ENCODE results near the gene SMOC1.

SMOC1 gene

DNA sequence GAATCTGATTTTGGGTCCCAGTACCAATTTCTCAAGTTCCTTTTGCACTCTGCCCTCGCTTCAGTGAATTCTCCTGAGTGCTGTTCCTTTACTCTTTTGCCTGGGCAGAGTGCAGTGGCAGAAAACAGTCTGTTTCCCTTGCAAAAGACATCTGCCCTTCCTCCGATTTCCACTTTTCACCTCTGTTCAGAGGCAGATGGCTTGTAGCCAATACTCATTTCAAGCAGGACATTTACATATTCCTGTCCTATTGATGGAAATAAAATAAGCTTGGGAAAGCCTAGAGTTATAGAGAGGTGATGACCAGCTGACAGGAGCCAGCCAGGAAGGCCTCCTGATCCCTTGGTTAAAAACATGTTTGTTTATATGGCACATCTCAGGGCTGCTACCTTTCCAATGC is 198.5 kb downstream of the SMOC1 start:
- H3K27ac ChIP-seq (ENCODE audit: low read length) = no peak overlapping the region
- no peaks in the 10 kb centered on the region for H3K79me2 ChIP-seq (ENCODE audit: low read length)
- no peak overlapping the region for H3K4me2 ChIP-seq (ENCODE audit: low read length)
- H3K4me3 ChIP-seq (ENCODE audit: low read length) = no peak overlapping the region
- no peak for TF ChIP-seq EZH2phosphoT487 (IDR thresholded peaks at IDR 0.05; ENCODE audit: low read depth)
- no peaks in the 10 kb centered on the region for H3K36me3 ChIP-seq (replicated peaks; ENCODE audit: low read depth, low read length)
- no peak overlapping the region for H3K9ac ChIP-seq (ENCODE audit: low read length)
- H3K4me1 ChIP-seq (ENCODE audit: low read length) = peaks cover 6% of the 10 kb centered on the region
- no peaks in the 10 kb centered on the region for H4K20me1 ChIP-seq (ENCODE audit: insufficient read depth, low read length)
- H3K9me3 ChIP-seq (ENCODE audit: insufficient read depth, low read length) = no peaks in the 10 kb centered on the region
- H3K27me3 ChIP-seq (ENCODE audit: low read depth, low read length) = peaks cover 27% of the 10 kb centered on the region; the same call in 1 of the 2 replicates
- no peak overlapping the region for H2AFZ ChIP-seq (ENCODE audit: low read depth, low read length)

DNA sequence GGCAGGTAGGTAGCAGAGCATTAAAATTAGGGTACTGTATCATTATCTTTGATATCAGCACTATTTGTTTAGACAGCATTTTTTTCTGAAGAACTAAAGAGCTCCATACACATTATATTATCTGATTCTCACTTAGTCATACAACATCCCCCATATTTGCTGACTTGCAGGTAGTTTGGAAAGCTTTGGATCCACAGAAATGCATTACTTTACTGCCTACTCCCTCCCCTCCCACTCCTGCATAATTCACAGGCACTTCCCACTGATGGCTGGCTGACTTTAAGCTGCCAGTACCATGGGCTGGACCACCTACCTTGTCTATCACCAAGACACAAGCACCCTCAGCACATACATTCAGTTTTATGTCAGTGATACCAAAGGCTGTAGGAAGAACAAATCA is 199.1 kb downstream of the SMOC1 start:
- no peaks in the 10 kb centered on the region for H3K9me3 ChIP-seq (ENCODE audit: insufficient read depth, low read length)
- peaks cover 7% of the 10 kb centered on the region for H3K4me1 ChIP-seq (ENCODE audit: low read length)
- no peak overlapping the region for H3K27ac ChIP-seq (ENCODE audit: low read length)
- peaks cover 32% of the 10 kb centered on the region; the same call in 1 of the 2 replicates for H3K27me3 ChIP-seq (ENCODE audit: low read depth, low read length)
- no peaks in the 10 kb centered on the region for H3K79me2 ChIP-seq (ENCODE audit: low read length)
- no peak overlapping the region for H3K4me2 ChIP-seq (ENCODE audit: low read length)
- H4K20me1 ChIP-seq (ENCODE audit: insufficient read depth, low read length) = no peaks in the 10 kb centered on the region
- no peak overlapping the region for H3K4me3 ChIP-seq (ENCODE audit: low read length)
- no peaks in the 10 kb centered on the region for H3K36me3 ChIP-seq (replicated peaks; ENCODE audit: low read depth, low read length)
- no peak overlapping the region for H3K9ac ChIP-seq (ENCODE audit: low read length)
- no peak for TF ChIP-seq EZH2phosphoT487 (IDR thresholded peaks at IDR 0.05; ENCODE audit: low read depth)
- no peak overlapping the region for H2AFZ ChIP-seq (ENCODE audit: low read depth, low read length)

DNA sequence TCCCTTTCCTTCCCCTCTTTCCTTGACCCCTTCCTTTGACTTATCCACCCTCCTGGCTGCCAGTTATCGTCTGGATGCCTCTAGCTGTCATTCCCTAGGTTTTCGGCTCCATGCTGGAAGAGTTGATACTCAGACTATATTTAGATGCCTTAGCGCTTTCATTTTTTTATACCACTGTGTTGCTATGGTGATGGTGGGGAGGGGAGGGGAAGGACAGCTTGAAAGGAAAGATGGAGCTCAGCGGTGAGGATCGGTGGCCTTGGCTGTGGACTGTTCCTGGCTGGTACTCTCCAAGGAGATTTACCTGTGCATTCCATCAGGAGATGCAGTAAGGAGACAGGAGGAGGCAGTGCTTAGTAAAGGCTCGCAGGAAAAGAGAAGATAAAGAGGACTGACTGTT is 200.9 kb downstream of the SMOC1 start:
- Histone ChIP-seq H2AFZ (ENCODE audit: low read depth, low read length) (no peak overlapping the region), H3K79me2 (ENCODE audit: low read length) (no peaks in the 10 kb centered on the region), H3K27me3 (ENCODE audit: low read depth, low read length) (peaks cover 46% of the 10 kb centered on the region), H3K27ac (ENCODE audit: low read length) (no peak overlapping the region), H3K9me3 (ENCODE audit: insufficient read depth, low read length) (no peaks in the 10 kb centered on the region), H4K20me1 (ENCODE audit: insufficient read depth, low read length) (no peaks in the 10 kb centered on the region), H3K9ac (ENCODE audit: low read length) (no peak overlapping the region), H3K4me2 (ENCODE audit: low read length) (no peak overlapping the region), H3K36me3 (replicated peaks; ENCODE audit: low read depth, low read length) (no peaks in the 10 kb centered on the region), H3K4me1 (ENCODE audit: low read length) (peaks cover 7% of the 10 kb centered on the region), H3K4me3 (ENCODE audit: low read length) (no peak overlapping the region)
- TF ChIP-seq EZH2phosphoT487 (IDR thresholded peaks at IDR 0.05; ENCODE audit: low read depth) = no peak
- TF ChIP-seq, protein P1, sequence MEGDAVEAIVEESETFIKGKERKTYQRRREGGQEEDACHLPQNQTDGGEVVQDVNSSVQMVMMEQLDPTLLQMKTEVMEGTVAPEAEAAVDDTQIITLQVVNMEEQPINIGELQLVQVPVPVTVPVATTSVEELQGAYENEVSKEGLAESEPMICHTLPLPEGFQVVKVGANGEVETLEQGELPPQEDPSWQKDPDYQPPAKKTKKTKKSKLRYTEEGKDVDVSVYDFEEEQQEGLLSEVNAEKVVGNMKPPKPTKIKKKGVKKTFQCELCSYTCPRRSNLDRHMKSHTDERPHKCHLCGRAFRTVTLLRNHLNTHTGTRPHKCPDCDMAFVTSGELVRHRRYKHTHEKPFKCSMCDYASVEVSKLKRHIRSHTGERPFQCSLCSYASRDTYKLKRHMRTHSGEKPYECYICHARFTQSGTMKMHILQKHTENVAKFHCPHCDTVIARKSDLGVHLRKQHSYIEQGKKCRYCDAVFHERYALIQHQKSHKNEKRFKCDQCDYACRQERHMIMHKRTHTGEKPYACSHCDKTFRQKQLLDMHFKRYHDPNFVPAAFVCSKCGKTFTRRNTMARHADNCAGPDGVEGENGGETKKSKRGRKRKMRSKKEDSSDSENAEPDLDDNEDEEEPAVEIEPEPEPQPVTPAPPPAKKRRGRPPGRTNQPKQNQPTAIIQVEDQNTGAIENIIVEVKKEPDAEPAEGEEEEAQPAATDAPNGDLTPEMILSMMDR (IDR thresholded peaks at IDR 0.05; ENCODE audit: low read depth, low read length) = no peak
